GM13976 (cell line): ENCODE data around the gene IQGAP3.

Experiments used
- DNase-seq: peaks from one replicate; pipeline ENCODE4 v3.0.0; 2012; ENCODE audit warnings: low spot score
- CTCF ChIP-seq: IDR thresholded peaks from 2 replicates; pipeline ENCODE4 v1.5.1; 2012; ENCODE audit warnings: borderline replicate concordance, mild to moderate bottlenecking; ENCODE audit not compliant: insufficient read depth; ENCODE audit errors: extremely low read depth, missing control alignments, control extremely low read depth
- in situ Hi-C: fragments of 300-500 bp; cut with MboI; formaldehyde crosslinking; loops from one replicate; pipeline ENCODE4 v1.12.0; 2022; ENCODE audit warnings: low sequenced_read_pairs, mixed read lengths, inconsistent platforms; ENCODE audit not compliant: unreplicated experiment

IQGAP3 gene

GRCh38 chr1:156499842-156500542, 72.4 kb downstream of the IQGAP3 start:
- no peak for DNase-seq
- in situ Hi-C loops: loop anchor here (10.0 kb wide), 1 partner anchor 65 kb away; no protein-coding TSS in a partner anchor
- no peak for TF ChIP-seq CTCF

- in situ Hi-C loops: no loop called here
- no peak for TF ChIP-seq CTCF
- DNase-seq: no peak
Measured at GRCh38 chr1:156499194-156499841, 73.0 kb downstream of the IQGAP3 start.

- in situ Hi-C loops: no loop called here
- DNase-seq: no peak
- no peak for TF ChIP-seq CTCF
Measured at GRCh38 chr1:156498432-156499193, 73.8 kb downstream of the IQGAP3 start.

- DNase-seq: no peak
- TF ChIP-seq CTCF: no peak
- in situ Hi-C loops: no loop called here
Measured at GRCh38 chr1:156497743-156498431, 74.5 kb downstream of the IQGAP3 start.

GRCh38 chr1:156497078-156497742, 75.2 kb downstream of the IQGAP3 start:
- in situ Hi-C loops: no loop called here
- no peak for DNase-seq
- TF ChIP-seq CTCF: no peak
